HG03159 (cell line): ENCODE results near the gene NKD2.

Experiments
- ATAC-seq: cut with Tn5 transposase; IDR thresholded peaks from one replicate; pipeline ENCODE4 v1.9.1; 2021; ENCODE audit warnings: mild to moderate bottlenecking, moderate library complexity; ENCODE audit not compliant: unreplicated experiment

NKD2 gene

DNA sequence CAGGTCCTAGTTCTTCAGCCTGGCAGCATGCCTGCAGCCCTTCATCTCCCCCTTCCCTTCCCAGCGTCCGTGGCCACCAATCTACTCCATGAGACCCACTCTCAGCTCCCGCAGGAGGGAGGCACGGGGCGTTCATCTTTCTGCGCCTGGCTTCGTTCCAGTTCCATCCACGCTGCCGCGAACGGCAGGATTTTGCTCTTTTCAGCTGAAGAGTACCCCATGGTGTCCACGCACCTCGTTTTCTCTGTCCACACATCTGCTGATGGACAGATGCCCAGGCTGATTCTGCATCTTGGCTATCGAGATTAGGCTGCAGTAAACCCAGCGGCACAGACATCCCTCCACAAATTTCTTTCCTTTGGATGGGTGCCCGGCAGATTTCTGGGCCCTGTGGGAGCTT is 30.5 kb upstream of the NKD2 start:
- no peak for ATAC-seq

GRCh38 chr5:978693-979092 is 29.9 kb upstream of the NKD2 start:
- no peak for ATAC-seq

- ATAC-seq, result no peak
These were observed 29.3 kb upstream of the NKD2 start for GRCh38 chr5:979100-979817.

DNA sequence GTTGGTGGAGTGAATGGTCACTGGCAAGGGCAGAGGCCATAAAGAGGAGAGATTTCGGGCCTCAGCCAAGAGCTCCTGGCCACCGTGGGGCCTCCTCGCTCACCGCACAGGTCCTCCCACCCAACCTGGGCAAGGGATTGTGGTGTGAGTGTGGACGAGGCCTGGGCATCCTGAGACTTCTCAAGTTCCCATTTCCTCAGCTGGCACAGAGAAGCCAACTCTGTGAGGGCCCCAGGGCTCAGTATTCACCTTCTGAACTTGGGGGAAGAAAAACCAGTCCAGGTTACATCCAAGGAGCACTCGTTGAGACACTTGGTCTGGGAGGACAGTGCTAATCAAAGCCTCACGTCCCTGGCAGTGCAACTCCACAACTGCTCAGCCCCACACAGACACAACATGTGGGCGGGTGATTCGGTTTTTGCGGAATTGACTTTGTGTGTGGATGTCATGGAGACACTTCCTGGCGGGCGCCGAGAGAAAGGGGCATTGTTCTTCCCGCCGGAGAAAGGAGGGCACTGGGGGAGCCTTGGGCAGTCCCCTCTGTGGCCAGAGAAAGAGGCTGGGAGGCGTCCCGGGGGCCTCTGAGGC is 28.5 kb upstream of the NKD2 start:
- ATAC-seq, result no peak

GRCh38 chr5:980966-981365 is 27.6 kb upstream of the NKD2 start:
- no peak for ATAC-seq

- ATAC-seq, result no peak
These were observed 27.1 kb upstream of the NKD2 start for GRCh38 chr5:981456-981855.

GRCh38 chr5:982377-983237 is 26.0 kb upstream of the NKD2 start:
- ATAC-seq, result no peak

GRCh38 chr5:983238-983524 is 25.4 kb upstream of the NKD2 start:
- no peak for ATAC-seq

DNA sequence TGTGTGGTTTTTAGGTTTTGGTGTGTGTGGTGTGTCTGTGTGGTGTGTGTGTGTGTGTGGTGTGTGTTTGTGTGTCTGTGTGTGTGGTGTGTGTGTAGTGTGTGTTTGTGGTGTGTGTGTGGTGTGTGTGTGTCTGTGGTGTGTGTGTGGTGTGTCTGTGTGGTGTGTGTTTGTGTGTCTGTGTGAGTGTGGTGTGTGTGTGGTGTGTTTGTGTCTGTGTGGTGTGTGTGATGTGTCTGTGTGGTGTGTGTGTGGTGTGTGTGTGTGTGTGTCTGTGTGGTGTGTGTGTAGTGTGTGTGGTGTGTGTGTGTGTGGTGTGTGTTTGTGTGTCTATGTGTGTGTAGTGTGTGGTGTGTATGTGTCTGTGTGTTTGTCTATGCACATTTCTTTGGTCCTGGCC is 25.0 kb upstream of the NKD2 start:
- no peak for ATAC-seq

DNA sequence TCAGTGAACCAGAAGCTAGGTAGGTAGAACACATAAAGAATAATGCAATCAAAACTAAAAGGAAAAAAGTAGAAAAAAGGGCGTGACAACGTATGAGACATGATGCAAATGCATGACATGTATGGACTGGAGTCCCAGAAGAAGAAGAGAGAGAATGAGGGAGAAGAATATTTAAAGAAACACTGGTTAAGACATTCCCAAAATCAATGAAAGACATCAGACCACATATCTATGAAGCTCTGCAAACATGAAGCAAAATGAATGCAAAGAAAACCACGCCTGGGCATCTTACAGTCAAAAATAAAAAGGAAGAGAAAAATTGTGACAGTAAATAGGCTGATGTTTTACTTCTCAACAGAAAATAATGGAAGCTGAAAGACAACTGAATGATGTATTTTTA is 23.8 kb upstream of the NKD2 start:
- ATAC-seq, result no peak

DNA sequence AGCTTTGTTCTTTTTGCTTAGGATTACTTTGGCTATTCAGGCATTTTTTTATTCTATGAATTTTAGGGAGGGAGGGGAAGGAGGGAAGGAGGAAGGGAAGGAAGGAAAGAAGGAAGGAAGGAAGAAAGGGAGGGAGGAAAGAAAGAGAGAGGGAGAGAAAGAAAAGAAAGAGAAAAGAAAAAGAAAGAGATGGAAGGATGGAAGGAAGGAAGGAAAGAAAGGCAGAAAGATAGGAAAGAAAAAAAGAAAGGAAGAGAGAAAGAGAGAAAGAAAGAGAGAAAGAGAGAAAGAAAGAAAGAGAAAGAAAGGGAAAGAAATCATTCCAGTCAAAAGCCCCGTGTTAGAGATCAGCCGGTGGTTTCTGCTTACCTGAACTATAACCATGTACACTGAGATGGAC is 20.8 kb upstream of the NKD2 start:
- ATAC-seq, result no peak

DNA sequence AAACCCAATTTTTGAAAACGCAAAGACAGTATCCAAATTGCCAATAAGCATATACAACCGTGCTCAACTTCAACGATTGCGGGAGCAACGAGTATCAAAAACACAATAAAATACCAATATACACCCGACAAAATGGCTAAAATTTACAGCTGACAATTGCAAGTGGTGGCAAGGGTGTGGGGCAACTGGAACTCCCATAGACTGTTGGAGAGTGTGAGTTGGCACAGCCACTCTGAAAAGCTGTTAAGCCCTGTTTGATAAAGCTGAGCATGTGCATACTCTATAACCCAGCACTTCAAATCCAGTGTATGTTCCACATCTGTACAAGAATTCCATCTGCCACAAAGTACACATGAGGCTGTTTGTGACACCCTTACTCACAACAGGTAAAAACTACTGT is 20.3 kb upstream of the NKD2 start:
- no peak for ATAC-seq

- ATAC-seq, result no peak
These were observed 18.6 kb upstream of the NKD2 start for GRCh38 chr5:989961-990530.

DNA sequence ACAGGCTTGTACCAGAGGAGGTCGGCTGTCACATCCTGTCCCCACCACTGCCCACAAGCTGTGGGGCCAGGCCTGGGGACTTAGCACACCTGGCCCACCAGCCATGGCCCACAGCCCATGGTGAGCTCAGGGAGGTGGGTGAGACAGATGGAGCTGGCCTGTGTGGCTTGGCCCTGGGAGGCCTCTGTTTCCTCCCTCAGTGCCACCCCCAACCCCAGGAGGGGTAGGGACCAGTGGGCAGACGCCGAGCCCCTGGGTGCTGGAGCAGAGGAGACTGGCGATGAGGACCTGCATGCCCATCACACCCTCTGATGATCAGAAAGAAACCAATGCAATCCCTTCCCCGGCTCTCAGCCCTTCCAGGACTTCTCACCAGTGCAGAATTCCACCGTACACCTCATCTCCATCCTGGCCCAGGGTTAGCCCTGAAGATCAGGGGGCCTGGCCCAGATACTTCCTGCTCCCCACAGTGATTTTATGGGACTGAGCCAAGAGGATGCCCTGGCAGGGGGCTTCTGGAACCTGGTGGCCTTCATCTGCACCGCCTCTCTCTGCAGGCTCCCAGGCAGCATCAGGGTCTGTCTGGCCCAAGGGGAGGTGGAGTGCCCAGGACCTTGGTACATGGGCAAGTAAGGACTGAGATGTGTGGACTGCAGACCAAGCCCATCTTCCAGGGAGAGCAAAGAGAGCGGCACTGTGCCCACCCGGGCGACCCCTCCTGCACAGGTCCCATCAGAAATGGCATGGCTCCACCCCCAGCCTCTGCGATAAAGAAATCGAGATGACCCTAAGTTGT is 16.9 kb upstream of the NKD2 start:
- no peak for ATAC-seq

DNA sequence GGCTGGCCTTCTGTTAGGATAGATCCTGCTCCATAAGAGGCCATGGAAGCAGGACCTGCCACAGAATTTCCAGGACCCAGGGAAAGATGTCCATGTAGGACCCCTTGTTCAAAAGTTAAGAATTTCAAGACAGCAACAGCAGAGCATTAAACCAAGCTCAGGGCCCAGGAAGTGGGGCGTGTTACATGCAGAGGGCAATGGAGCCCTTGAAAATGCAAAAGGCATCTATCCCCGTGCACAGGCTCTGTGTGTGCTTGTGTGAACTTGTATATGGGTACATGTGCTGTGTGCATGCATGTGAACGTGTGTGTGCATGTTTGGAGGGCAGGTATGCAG is 14.4 kb upstream of the NKD2 start:
- no peak for ATAC-seq

DNA sequence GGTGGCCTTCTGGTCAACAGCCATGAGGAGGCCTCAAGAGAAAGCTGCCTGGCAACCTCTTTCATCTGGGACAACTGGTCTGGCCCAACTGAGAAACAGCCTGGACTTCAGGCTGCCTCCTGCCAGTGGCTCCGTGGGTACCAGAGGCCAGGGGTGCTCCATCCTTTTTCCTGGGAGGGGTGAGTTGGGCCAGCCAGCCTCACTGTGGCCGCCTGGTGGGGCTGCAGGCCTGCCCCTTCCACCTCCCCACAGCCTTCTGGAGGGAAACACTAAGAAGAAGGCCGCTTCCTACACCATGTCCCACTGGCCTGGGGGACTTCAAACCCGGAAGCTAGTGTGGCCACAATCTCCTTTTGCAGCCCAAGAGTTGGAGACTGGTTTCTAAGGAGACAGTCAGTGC is 13.8 kb upstream of the NKD2 start:
- no peak for ATAC-seq

- ATAC-seq, result no peak
These were observed 13.3 kb upstream of the NKD2 start for GRCh38 chr5:995318-995717.

GRCh38 chr5:997001-997474 is 11.6 kb upstream of the NKD2 start:
- ATAC-seq, result no peak

- no peak for ATAC-seq
These were observed 10.9 kb upstream of the NKD2 start for GRCh38 chr5:997711-998110.

GRCh38 chr5:998246-999031 is 10.2 kb upstream of the NKD2 start:
- ATAC-seq, result no peak
